Ascending aorta (tissue), 2 donors: Measurements from ENCODE around the gene GOPC. TPM values are rescaled to one million over a fixed set of nuclear protein-coding genes. Genes with fewer than 3 reads are reported as not detected.

Source experiments
- DNase-seq, 2 donors: peaks; one replicate each; pipeline ENCODE4 v3.0.0-alpha.2; 2019; ENCODE audit warnings: low spot score in 2 of 2
- H3K27ac ChIP-seq, 2 donors: fragments of 200-600 bp; sonication (generic); one replicate each; pipeline ENCODE4 v1.5.1; 2016 to 2017; ENCODE audit warnings: mild to moderate bottlenecking in 1 of 2
- H3K27me3 ChIP-seq: fragments of 200-600 bp; sonication (generic); one replicate; pipeline ENCODE4 v1.5.1; 2017
- H3K36me3 ChIP-seq, 2 donors: fragments of 200-600 bp; sonication (generic); one replicate each; pipeline ENCODE4 v1.5.1; 2016
- H3K4me1 ChIP-seq, 2 donors: fragments of 200-600 bp; sonication (generic); one replicate each; pipeline ENCODE4 v1.5.1; 2016 to 2017; ENCODE audit warnings: mild to moderate bottlenecking in 1 of 2
- H3K4me3 ChIP-seq, 2 donors: fragments of 200-600 bp; sonication (generic); one replicate each; pipeline ENCODE4 v1.5.1; 2016 to 2017; ENCODE audit warnings: mild to moderate bottlenecking in 1 of 2
- H3K9me3 ChIP-seq, 2 donors: fragments of 200-600 bp; sonication (generic); one replicate each; pipeline ENCODE4 v1.5.1; 2016
- intact Hi-C: fragments of 100-400 bp; cut with DNase I; formaldehyde crosslinking; loops from one replicate; pipeline ENCODE4 v1.15.1; 2023
- total RNA-seq: library from RNA; depleted of rRNA; stranded (reverse); fragments of >200 nt; gene quantifications from one replicate; pipeline ENCODE4 v1.1.0, GENCODE V29; 2016
- TF ChIP-seq, protein P1 (sequence below), 3 experiments: fragments of 200-600 bp in 2 of 3; fragments of 450-650 bp in 1 of 3; sonication (generic) in 2 of 3; IDR thresholded peaks; one replicate each; pipeline ENCODE4 v1.5.1; 2016 to 2019; ENCODE audit warnings: antibody characterized with exemption in 3 of 3, mild to moderate bottlenecking in 1 of 3, moderate library complexity in 1 of 3

Gene GOPC
- total RNA-seq, 1 donor from 2014 or later = 12.5 TPM

- H3K4me3 ChIP-seq = no peak overlapping the region
- TF ChIP-seq, protein P1, sequence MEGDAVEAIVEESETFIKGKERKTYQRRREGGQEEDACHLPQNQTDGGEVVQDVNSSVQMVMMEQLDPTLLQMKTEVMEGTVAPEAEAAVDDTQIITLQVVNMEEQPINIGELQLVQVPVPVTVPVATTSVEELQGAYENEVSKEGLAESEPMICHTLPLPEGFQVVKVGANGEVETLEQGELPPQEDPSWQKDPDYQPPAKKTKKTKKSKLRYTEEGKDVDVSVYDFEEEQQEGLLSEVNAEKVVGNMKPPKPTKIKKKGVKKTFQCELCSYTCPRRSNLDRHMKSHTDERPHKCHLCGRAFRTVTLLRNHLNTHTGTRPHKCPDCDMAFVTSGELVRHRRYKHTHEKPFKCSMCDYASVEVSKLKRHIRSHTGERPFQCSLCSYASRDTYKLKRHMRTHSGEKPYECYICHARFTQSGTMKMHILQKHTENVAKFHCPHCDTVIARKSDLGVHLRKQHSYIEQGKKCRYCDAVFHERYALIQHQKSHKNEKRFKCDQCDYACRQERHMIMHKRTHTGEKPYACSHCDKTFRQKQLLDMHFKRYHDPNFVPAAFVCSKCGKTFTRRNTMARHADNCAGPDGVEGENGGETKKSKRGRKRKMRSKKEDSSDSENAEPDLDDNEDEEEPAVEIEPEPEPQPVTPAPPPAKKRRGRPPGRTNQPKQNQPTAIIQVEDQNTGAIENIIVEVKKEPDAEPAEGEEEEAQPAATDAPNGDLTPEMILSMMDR (IDR thresholded peaks at IDR 0.05) = no peak
- no peaks in the 10 kb centered on the region for H3K27me3 ChIP-seq
- H3K36me3 ChIP-seq = no peaks in the 10 kb centered on the region
- H3K4me1 ChIP-seq = no peaks in the 10 kb centered on the region
- H3K9me3 ChIP-seq = no peaks in the 10 kb centered on the region
- no peak overlapping the region for H3K27ac ChIP-seq
- intact Hi-C loops = no loop called here
- DNase-seq = no peak
Measured at GRCh38 chr6:117624869-117625481, 22.7 kb upstream of the GOPC start.

DNA sequence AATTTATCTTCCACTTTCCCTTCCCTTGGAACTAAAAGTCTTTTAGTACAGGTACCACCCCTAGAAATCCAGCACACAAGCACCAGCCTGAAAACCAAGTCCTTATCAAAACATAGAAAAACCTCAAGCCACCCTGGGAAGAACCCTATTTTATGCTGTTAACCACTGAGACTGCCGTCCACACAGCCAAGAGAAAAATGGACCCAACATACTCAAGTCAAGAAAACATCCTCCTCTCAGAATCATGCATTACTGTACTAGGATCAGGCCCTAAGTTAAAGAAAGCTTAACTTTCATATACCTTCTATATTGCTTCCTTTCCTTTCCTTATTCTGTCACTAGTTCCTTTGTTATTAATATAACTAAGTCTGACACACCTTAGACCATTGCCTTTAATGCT lies 16.9 kb upstream of the GOPC start:
- intact Hi-C loops = no loop called here
- TF ChIP-seq, protein P1 (IDR thresholded peaks at IDR 0.05) = no peak
- DNase-seq = no peak

GRCh38 chr6:117617210-117618035 lies 15.1 kb upstream of the GOPC start:
- H3K27ac ChIP-seq = no peak overlapping the region
- H3K4me3 ChIP-seq = no peak overlapping the region
- no peaks in the 10 kb centered on the region for H3K4me1 ChIP-seq
- no peak for DNase-seq
- intact Hi-C loops = no loop called here
- H3K9me3 ChIP-seq = no peaks in the 10 kb centered on the region
- TF ChIP-seq, protein P1 (IDR thresholded peaks at IDR 0.05) = no peak
- no peaks in the 10 kb centered on the region for H3K27me3 ChIP-seq
- no peaks in the 10 kb centered on the region for H3K36me3 ChIP-seq

More for the DNA sequence above, 16.9 kb upstream of the GOPC start:
- Histone ChIP-seq H3K9me3 (no peaks in the 10 kb centered on the region), H3K4me3 (no peak overlapping the region), H3K4me1 (no peaks in the 10 kb centered on the region), H3K36me3 (no peaks in the 10 kb centered on the region), H3K27me3 (no peaks in the 10 kb centered on the region), H3K27ac (no peak overlapping the region)

DNA sequence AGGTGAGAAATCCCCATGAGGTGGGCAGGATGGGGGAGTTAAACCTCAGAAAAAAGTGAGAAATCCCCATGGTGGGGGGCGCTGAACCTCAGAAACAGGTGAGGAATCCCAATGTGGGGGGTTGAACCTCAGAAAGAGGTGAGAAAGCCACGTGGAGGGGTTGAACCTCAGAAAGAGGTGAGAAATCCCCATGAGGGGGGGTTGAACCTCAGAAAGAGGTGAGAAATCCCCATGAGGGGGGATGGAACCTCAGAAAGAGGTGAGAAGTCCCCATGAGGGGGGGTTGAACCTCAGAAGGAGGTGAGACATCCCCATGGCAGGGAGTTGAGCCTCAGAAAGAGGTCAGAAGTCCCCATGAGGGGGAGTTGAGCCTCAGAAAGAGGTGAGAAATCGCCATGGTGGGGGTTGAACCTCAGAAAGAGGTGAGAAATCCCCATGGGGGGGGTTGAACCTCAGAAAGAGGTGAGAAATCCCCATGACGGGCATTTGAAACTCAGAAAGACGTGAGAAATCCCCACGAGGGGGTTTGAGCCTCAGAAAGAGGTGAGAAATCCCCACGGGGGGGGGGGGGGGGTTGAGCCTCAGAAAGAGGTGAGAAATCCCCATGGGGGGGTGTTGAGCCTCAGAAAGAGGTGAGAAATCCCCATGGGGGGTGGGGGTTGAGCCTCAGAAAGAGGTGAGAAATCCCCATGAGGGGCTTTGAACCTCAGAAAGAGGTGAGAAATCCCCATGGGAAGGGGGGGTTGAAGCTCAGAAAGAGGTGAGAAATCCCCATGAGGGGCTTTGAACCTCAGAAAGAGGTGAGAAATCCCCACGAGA lies 14.3 kb upstream of the GOPC start:
- TF ChIP-seq, protein P1 (IDR thresholded peaks at IDR 0.05) = no peak
- no peaks in the 10 kb centered on the region for H3K27me3 ChIP-seq
- intact Hi-C loops = no loop called here
- no peak for DNase-seq
- H3K4me1 ChIP-seq = no peaks in the 10 kb centered on the region
- no peak overlapping the region for H3K27ac ChIP-seq
- no peaks in the 10 kb centered on the region for H3K36me3 ChIP-seq
- H3K9me3 ChIP-seq = no peaks in the 10 kb centered on the region
- H3K4me3 ChIP-seq = no peak overlapping the region

DNA sequence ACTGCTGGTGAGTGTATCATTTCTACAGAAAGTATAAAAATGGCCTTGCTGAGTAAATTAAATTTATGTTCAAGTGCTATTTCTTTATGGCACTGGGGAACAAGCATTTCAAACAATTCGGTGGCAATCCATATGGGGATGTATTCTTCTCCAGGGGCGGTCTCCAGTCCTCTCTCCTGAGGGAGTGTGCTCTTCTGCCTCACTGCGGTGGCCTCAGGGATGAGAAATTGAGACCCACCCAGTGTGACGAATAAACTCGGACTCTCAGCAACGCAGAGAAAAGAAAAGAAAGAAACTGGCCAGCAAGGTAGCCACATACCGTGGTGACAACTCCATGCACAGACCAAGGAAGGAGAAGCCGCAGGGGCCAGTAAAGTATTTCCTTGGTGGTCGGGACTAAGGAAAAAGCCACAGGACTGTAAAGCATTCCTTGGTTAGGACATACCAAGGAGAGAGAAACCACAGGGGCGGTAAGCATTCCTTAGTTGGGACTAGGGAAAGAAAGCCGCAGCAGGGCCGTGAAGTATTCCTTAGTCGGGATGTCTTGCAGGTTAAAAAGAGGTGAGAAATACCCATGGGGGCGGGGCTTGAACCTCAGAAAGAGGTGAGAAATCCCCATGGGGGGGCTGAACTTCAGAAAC lies 13.6 kb upstream of the GOPC start:
- intact Hi-C loops = no loop called here
- TF ChIP-seq, protein P1 (IDR thresholded peaks at IDR 0.05) = no peak

More for the DNA sequence above, 13.6 kb upstream of the GOPC start:
- no peak overlapping the region for H3K4me3 ChIP-seq
- DNase-seq = no peak
- no peaks in the 10 kb centered on the region for H3K36me3 ChIP-seq
- no peaks in the 10 kb centered on the region for H3K4me1 ChIP-seq
- no peaks in the 10 kb centered on the region for H3K9me3 ChIP-seq
- no peaks in the 10 kb centered on the region for H3K27me3 ChIP-seq
- no peak overlapping the region for H3K27ac ChIP-seq
